ENCODE measurements around the gene TRIM14.
A peak's percentile ranks its signal among the peaks of the same experiment; 100 is the strongest.
"Not testable (repeated sequence)": the region's sequence is repeated elsewhere in the genome, so short reads cannot be mapped to it uniquely, and the experiment has no call there.

TRIM14 gene

DNA sequence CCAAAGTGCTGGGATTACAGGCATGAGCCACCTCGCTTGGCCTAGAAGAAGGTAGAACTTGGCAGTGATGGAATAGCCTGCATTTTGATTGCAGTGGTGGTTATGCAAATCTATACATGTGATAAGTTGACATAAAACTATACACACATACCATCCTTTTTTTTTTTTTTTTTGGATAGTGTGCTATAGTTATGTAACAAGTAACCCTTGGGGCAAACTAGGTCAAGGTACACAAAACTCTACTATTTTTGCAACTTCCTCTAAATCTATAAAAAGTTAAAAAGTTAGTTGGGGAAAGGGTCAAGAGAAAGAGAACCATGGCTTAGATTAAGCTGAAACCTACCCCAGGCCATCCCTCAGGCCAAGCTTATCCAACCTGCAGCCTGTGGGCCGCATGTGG, 11.1 kb downstream of the TRIM14 start:
- no peak for DNase-seq

DNA sequence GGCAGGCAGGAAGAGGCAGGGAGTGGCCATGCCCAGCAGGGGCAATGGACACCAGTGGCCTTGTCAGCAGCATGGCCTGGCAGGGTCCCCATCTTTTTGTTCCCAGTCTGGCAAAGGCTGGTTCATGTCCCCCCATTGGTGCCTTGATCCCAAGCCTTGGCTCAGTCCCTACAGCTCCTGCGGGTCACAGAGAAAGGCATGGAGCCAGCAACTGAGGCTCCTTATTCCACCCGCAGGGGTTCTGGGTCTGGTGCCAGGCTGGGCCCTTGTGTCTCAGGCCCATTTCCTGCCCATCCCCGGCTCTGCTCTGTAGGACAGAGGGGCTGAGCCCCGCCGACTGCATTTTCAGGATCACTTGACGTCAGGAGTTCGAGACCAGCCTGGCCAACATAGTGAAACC, 14.0 kb downstream of the TRIM14 start:
- no peak for DNase-seq

DNA sequence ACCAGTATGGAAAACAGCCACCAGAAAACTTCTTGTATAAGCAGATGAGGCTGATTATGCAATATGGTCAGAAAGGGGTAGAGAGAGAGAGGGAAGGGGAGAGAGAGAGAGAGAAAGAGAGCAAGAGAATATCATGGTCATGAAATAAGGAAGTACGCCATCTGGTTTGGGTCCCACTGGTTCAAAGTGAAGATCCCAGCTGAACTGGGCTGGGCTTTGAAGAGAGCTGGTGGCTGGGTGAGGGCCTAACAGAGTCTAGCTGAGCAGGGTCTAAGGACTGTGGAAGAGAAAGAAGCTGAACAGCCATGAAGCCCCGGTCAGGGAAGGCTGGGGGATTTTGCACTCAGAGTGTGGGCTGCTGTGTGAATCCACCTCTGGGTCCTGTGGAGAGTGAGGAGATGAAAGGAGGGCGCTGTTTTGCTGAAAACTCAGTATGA, 14.6 kb downstream of the TRIM14 start:
- DNase-seq = no peak

DNA sequence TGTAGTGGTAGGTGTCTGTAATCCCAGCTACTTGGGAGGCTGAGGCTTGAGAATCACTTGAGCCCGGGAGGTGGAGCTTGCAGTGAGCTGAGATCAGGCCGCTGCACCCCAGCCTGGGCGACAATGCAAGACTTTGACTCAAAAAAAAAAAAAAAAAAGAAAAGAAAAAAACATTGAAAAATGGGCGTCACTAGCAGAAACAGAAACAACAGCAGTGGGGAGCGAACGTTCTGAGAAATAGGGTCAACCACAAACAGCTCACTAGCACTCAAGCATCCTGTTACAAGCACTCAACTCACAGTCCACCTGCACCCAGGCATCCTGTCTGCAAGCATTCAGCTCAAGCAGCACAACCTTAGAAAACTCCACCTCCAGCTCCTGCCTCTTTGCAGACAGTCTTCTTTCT, 17.2 kb downstream of the TRIM14 start:
- DNase-seq = peak; percentile 63

DNA sequence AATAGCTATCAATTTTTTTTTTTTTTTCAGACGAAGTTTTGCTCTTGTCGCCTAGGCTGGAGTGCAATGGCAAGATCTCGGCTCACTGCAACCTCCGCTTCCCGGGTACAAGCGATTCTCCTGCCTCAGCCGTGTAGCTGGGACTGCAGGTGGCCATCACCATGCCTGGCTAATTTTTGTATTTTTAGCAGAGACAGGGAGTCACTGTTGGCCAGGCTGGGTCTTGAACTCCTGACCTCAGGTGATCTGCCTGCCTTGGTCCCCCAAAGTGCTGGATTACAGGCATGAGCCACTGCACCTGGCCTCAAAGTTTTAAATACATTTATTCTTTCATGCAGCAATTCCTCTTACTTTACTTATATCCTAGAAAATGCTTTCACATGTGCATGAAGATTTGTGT, 17.6 kb downstream of the TRIM14 start:
- DNase-seq = no peak

DNA sequence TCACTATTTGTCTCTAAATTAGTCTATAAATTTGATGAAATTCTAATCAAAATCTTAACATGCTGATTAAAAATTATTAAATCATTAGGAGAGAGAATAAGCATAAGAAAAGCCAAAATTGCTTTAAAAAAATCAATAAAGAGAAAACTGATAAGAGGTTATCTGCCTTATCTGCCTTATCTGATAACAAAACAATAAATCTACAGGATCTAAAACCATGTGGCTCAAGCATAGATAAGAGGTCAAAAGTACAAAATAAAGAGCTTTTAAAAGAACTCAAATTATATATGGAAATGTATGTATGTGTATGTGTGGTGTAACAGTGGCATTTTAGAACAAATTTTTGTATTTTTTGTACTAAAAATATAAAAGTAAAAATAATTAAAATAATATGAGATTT, 18.6 kb downstream of the TRIM14 start:
- DNase-seq = no peak

DNA sequence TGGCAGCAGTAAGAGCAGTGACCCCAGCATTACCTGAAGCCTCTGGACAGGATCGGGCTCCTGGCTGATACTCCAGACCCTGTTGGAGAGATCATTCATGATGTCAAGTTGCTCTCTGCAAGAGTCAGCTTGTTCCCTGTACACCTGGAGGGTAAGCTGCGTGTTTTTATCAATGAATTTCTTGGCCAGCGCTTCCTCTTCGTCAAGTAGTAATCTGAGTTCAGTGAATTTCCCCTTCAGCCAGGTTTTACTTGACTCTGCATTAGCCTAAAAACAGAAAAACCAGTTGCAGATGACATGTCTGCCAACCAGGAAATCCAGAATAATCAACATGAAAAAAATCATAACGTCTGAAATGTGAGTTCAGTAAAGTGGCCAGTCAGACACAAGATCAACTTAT, 19.1 kb downstream of the TRIM14 start:
- DNase-seq = no peak

DNA sequence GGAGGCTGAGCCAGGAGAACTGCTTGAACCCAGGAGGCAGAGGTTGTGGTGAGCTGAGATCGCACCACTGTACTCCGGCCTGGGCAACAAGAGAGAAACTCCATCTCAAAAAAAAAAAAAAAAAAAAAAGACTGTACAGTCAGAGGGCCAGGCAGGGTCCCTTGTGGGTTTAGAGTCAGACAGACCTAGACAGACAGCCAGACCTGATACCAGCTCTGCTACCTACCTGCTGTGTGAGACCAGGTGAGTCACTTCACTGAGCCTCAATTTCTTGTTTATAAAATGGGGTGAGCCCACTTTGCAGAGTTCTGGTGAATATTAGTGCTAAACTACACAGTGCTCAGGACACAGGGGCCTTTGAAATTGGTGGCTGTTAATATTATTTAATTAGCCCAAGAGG, 19.7 kb downstream of the TRIM14 start:
- DNase-seq = no peak

DNA sequence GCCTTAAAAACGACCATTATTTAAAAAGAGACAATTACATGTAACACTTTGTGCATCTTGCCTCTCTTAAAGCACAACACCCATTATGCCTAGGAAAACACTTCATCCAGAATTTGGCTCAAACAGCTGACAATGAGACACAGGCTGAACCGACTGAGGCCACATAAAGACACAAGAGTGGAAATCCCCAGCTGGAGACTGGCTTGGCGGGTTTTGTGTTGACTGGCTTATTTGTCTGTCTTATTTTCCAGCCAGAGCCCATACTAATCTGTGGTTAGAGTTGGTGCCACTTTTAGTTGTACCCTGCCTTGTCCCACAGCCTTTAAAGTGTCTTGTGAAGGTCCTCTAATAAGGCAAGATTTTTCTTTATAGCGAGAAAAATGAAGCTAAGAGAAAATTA, 21.2 kb downstream of the TRIM14 start:
- no peak for DNase-seq

DNA sequence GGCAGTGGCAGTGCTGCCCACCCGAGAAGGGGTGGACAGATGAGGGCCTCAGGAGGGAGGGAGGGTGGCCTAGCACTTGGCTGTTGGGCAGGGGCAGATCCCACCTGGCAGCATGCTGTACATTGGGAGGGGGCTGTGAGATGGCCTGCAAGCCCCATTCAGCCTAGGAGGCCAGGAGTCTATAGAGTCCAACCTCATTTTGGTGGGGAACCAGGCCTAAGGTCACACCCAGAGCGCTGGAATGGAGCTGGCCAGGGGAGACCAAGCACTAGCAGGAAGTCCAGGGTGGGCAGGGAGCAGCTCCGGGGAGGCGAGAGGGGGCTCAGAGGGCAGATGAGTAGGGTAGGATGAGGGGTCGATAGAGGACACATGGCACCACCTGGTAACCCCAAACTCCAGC, 22.9 kb downstream of the TRIM14 start:
- DNase-seq = no peak

DNA sequence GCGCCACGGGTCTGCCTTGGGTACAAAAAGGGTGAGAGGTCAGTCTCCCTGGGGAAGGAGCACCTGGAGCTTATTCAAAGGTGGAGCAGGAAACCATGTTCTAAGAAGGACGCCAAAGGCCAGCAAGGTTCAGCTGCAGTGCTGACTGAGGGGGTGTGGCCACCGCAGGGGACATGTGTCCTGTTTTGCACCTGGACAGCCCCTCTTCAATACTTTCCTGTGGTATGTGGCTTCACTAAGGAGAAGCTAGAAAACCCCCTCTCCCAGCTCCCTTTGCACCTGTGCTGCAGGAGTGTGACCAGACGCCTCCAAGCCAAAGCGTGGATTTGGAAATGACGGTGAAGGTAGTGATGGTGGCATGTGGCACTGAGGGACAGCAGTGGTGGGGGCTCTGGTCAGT, 23.6 kb downstream of the TRIM14 start:
- no peak for DNase-seq

DNA sequence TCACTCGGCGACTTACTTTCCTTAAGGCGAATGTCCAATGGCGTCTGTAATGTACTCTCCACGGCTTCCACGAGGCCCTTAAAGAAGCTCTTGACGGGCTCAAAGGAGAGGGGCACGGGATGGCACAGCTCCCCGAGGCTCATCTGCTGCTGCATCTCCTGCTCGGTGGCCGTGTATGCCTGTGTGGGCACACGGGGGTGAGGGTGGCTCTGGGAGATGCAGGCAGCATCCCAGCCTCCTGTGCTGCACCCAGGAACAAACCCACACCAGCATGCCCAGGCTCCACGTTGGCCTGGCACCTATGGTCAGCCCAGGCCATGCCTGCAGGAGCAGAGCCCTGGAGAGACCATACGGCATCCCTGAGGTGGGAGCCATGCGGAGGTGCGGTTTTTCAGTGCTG, 24.2 kb downstream of the TRIM14 start:
- DNase-seq = no peak

DNA sequence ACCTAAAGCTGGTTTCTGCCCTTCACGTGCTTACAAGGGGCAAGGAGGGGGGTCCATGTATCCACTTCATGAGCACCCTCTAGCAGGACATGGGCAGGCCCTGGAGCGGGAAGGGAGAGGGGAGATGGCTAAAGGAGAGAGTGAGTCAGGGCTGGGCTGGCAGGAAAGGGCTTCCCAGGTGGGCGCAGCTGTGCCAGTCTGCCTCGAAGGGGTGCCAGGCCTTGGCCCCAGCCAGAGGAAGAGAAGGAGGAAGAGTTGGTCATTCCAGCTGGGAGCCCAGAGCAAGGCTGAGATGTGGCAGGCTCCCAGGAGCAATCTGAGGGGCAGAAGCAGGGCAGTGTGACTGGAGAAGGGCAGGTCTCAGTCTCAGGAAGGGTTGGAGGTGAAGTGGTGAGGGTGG, 24.7 kb downstream of the TRIM14 start:
- DNase-seq = no peak

DNA sequence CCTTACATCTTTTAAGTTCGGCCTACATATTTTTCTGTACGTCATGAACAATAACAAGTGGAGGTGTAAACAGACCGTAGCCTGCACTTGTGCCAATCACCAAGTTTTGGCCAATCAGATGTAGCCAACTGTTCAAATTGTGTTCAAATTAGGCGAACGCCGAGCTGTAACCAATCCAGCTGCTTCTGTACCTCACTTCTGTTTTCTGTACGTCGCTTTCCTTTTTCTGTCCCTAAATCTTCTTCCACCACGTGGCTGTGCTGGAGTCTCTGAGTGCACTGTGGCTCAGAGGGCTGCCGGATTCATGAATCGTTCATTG, 26.4 kb downstream of the TRIM14 start:
- DNase-seq = no peak

DNA sequence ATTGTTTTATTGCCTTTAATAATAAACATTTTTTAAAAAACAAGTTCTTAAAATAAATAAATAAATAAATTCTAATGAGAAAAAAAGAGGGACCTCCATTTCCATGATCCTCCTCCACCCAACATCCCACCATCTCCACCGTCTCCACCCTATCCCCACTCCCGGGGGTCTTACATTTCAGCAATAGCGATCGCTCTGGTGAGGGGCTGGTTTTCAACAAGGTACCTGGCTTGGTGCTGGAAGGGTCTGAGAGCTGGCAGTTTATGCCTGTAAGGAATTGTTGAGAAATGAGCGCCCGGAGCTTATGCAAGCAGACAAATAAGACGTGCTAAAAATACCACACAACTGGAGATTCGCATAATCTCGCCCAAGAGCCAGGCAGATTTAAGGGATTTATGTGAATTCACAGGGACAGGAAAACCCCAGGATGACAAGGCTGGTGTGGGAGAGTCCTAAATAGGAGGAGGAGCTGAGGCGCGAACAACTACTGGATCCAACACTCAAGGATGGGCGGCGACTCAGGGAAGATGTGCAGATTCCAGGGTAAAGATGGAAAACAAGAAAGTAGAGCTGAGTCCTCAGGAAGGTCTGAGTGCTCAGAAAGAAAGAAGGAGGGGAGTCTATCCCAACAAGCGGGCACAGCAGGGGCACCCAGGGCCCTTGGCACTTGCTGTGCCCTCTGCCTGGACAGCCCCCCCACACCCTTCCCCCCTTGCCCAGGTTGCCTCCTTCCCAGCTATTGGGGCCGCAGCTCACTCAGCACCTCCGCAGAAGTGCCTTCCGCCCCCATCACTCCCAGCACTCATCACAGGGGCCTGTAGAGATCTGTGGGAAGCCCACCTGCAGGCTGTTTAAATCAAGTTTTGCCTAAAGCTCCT, 27.0 kb downstream of the TRIM14 start:
- DNase-seq = no peak

DNA sequence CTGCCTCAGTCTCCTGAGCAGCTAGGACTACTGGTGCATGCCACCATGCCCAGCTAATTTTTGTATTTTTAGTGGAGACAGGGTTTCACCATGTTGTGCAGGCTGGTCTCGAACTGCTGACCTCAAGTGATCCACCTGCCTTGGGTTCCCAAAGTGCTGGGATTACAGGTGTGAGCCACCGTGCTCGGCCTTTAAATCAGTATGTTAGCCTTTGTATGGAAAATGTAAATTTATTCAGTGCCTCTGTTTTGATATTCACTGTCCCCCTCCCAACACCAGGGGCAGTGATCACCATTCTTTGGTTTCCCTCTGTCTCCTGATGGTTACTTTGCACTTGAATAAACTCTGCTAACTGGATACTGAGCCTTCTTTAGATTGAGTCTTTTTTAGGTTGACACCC, 28.3 kb downstream of the TRIM14 start:
- not testable (repeated sequence) for DNase-seq

DNA sequence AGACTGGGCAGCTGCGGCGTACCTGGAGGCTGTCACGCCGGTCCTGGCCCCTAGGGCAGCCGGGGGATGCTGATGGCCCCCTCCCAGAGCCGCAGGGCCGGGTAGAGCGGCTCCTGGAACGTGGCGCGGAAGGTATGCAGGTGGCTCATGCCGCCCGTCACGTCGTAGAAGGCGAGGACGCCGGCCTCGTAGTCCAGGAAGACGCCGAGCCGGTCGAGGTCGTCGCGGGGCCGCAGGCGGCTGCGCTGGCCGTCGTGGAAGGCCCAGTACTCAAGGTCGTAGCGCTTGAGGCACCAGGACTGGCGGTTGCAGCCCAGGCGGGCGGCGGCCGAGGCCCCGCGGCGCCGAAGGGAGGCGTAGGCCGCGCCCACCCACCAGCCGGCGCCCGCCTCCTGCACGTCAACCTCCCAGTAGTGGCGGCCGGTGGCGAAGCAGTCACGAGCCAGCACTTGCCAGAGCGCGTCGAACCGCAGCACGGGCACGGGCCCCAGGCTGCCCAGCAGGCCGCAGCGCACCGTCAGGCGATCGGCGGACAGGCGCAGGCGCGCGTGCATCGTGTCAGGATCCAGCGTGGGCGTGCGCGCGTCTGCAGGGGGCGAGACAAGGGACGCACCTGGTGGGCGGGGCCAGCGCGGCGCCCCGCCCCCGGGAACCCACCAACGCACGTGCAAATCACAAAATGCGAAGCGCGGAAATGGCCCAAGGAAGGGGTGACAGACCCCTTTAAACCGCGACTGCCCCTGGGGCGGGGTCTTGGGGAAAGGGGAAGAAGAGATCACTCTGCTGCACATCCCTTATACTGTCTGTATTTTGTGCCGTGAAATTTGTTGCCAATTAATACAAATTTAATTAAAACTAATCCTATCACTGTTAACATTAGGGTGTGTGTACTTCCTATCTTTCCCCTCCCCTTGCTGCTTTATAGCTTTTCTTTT, 31.3 kb downstream of the TRIM14 start:
- no peak for DNase-seq

DNA sequence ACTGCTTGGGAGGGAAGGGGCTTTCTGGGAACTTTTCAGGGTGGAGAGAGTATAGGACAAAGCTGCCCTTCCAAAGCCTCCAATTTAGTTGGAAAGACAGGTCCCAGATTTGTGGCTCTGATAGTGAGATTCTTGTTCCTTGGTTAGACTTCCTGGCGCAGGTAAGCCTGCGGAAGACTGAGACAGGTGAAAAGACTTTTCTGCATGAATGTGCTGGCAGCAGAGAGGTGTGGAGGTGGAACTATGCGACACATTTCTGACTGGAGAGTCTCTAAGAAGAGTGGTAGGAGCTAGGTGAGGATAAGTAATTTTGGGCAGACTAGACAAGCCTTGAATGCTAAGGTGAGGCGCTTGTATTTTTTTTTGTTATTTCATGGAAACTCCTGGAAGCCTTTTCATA, 32.6 kb downstream of the TRIM14 start:
- no peak for DNase-seq

DNA sequence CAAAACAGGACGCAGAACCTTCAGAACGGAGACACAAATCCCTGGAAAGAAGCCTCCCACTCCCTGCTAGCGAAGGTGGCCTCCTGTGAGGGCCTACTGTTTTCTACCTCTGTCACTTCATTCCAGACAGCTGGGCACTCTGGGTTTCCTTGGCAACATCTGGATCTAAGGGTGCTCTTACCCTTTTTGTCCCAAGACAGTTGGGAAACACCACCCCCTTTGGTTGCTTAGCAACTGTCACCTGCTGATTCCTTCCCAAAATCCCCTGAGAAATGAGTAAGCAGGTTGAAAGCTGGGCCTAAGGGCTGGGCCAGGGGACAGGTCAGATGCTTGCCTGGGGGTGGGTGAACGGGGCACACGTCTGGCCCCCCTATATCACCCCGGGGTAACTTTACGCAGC, 33.1 kb downstream of the TRIM14 start:
- DNase-seq = no peak

DNA sequence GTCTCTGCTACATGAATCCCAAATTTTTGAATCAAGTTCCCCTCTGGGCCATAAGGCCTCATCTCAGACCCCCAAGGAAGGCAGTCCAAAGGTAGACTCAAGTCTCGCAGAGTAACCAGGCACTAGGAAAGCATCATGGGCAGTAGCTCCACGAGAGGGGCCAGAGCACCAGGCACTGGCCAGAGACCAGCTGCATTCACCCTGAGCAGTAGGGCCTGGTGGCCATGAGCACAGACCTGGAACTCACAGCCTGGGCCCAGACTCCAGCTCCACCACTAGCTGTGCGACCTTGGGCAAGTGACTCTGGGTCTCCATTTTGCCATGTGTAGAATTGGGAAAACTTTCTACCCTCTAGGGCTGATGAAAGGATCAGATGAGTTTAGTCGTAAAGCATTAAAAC, 34.0 kb downstream of the TRIM14 start:
- DNase-seq = no peak

DNA sequence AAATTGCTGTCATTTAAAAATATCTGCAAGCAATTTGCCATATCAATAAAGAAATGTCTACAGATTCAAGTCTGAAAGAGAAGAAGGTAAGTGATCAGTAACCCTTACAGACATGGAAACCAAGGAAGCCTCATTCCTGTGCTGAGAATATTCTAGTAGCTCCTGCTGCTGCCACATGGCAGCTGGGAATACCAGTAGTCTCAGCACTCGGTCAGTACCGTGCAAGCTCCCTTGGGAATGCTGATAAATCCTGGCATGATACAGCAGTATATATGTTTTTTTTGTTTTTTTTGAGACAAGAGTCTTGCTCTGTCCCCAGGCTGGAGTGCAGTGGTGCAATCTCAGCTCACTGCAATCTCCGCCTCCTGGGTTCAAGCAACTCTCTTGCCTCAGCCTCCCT, 34.6 kb downstream of the TRIM14 start:
- no peak for DNase-seq

DNA sequence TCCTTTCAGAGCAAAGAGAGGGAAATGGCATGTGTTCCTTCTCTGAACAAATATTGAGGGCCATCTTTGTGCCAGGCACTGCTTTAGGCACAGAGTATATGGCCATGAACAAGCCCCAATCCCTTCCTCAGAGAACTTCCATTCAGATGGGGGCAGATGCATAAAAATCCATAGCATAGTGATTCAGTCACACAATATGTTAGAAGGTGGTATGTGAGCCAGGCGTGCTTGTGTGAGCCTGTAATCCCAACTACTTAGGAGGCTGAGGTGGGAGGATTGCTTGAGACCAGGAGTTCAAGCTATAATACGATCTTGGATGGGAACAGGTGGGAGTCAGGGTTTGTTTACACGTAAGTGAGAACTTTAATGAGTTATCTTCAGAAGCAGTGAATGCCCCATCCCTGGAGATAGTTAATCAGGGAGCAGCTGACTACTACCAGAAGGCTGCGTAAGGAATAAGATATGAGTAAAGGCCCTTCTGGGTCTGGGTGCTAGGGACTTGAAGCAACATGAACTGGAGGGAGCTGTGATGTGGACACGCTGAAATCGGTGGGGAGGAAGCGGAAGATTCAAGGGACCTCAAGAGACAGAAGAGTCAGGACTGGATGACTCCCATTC, 35.3 kb downstream of the TRIM14 start:
- no peak for DNase-seq

DNA sequence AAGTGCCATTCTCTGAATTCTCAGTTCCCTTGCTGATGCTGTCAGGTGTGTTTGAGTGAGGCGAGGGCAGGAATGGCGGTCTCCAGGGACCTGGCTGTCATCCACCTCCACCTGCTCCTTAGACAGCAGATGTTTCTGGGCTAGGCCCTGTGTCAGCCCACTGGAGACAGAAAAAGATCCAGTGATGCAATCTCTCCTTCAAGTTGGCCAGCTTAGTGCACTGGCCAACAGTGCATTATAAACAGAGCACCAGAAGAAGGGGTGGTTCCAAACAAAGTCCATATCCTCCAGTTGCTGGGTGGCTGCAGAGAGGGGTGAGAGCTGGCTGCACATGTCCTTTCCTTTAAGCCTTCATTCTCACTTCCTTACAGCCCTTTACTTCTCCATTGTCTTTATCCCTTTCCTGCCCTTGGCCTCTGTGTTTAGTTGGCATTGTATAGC, 35.9 kb downstream of the TRIM14 start:
- no peak for DNase-seq
